ENCODE results near the gene NSF.
"Not testable (repeated sequence)": the region's sequence is repeated elsewhere in the genome, so short reads cannot be mapped to it uniquely, and the experiment has no call there.

GRCh38 chr17:46693283-46693682 is 102.8 kb downstream of the NSF start:
- not testable (repeated sequence) for TF ChIP-seq CTCF (IDR thresholded peaks at IDR 0.05); POLR2AphosphoS5 (IDR thresholded peaks at IDR 0.05; ENCODE audit: insufficient read depth in 1 of 2, low read depth in 1 of 2); POLR2A (IDR thresholded peaks at IDR 0.05)
